IPS-11a (cell line): ENCODE measurements around the gene MRPL14.

ENCODE experiments used
- H3K4me3 ChIP-seq: one replicate; pipeline ENCODE4 v1.5.1; 2013; ENCODE audit warnings: low read depth, low read length, control low read depth

Gene MRPL14

GRCh38 chr6:44081753-44082152 is 45.5 kb downstream of the MRPL14 start:
- no peak overlapping the region for H3K4me3 ChIP-seq

- no peak overlapping the region for H3K4me3 ChIP-seq
These were observed 46.4 kb downstream of the MRPL14 start for GRCh38 chr6:44080561-44081521.

GRCh38 chr6:44079672-44080071 is 47.6 kb downstream of the MRPL14 start:
- H3K4me3 ChIP-seq = no peak overlapping the region

- no peak overlapping the region for H3K4me3 ChIP-seq
These were observed 48.2 kb downstream of the MRPL14 start for GRCh38 chr6:44078827-44079671.

GRCh38 chr6:44078219-44078826 is 48.9 kb downstream of the MRPL14 start:
- H3K4me3 ChIP-seq = no peak overlapping the region

- H3K4me3 ChIP-seq = no peak overlapping the region
These were observed 49.9 kb downstream of the MRPL14 start for GRCh38 chr6:44077214-44077946.

- H3K4me3 ChIP-seq = no peak overlapping the region
These were observed 50.7 kb downstream of the MRPL14 start for GRCh38 chr6:44076356-44077213.

GRCh38 chr6:44075647-44076355 is 51.5 kb downstream of the MRPL14 start:
- no peak overlapping the region for H3K4me3 ChIP-seq

- H3K4me3 ChIP-seq = no peak overlapping the region
These were observed 52.2 kb downstream of the MRPL14 start for GRCh38 chr6:44074813-44075646.

- H3K4me3 ChIP-seq = no peak overlapping the region
These were observed 52.8 kb downstream of the MRPL14 start for GRCh38 chr6:44074439-44074812.

GRCh38 chr6:44073612-44074438 is 53.4 kb downstream of the MRPL14 start:
- H3K4me3 ChIP-seq = peak overlapping the region; percentile 2

- H3K4me3 ChIP-seq = peak overlapping the region; percentile 13
These were observed 54.2 kb downstream of the MRPL14 start for GRCh38 chr6:44072959-44073611.

- H3K4me3 ChIP-seq = no peak overlapping the region
These were observed 54.7 kb downstream of the MRPL14 start for GRCh38 chr6:44072452-44072958.

- H3K4me3 ChIP-seq = no peak overlapping the region
These were observed 55.4 kb downstream of the MRPL14 start for GRCh38 chr6:44071670-44072451.

- no peak overlapping the region for H3K4me3 ChIP-seq
These were observed 58.5 kb downstream of the MRPL14 start for GRCh38 chr6:44068607-44069296.
